ENCODE data around the gene ZBTB8A. TPM values are rescaled to one million over a fixed set of nuclear protein-coding genes. Genes with fewer than 3 reads are reported as not detected.

ZBTB8A gene
- total RNA-seq, result under 1 TPM; 0.19 to 0.24 (median 0.23) TPM

GRCh38 chr1:32538887-32539583 lies at the start of gene ZBTB8A:
ZBTB8A (plus strand) TSS chr1:32539427; CDS start chr1:32592932, 53,505 bp downstream.
- Mint-ChIP-seq H3K27me3 (ENCODE audit: low read depth) (peaks cover 59% of the 10 kb centered on the region), H3K4me3 (peak within 1 kb of the TSS; percentile 76), H3K36me3 (ENCODE audit: insufficient read depth) (no peaks in the 10 kb centered on the region), H3K9me3 (no peaks in the 10 kb centered on the region), H3K4me1 (ENCODE audit: low read depth) (peaks cover 9% of the 10 kb centered on the region)
- DNase-seq, result no peak
- ATAC-seq, result peak; percentile 31 to 44

DNA sequence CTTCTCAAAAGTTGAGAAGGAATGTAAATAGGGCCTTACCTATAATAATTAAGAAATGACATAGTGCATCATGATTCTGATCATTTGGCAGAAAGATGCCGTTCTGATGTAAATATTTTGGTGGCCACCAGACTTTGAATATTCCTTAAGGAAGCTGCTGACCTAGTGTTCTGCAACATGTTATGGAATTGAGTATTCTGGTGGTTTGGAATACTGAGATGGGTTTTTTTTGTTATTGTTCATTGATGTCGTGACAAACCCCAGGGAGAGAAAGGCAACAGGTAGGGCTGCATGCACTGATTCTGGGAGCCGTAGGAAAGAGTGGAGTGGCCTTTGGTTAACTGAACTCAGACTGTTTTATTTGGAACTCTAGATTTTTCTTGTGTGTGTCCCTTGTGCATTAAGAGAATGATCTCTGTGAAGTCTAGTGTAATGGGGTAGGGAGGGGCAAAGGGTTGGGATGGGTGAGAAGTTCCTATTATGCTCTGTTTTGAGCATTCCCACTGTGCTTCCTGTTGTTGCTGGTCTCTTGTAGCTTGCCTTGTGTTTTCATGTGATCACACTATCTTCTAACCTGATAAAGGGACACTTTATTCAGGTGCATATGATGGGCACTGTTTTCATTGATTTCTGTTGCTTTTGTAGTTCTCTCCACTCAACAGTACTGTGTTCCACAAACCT lies 49.3 kb upstream of the ZBTB8A start:
- Mint-ChIP-seq H3K4me1 (ENCODE audit: low read depth) (no peaks in the 10 kb centered on the region), H3K27me3 (ENCODE audit: low read depth) (peaks cover 11% of the 10 kb centered on the region), H3K4me3 (no peak overlapping the region), H3K9me3 (no peaks in the 10 kb centered on the region), H3K36me3 (ENCODE audit: insufficient read depth) (no peaks in the 10 kb centered on the region)
- ATAC-seq, result no peak
- DNase-seq, result no peak

GRCh38 chr1:32491386-32491785 lies 47.8 kb upstream of the ZBTB8A start:
- ATAC-seq (no peak), DNase-seq (no peak)
- H3K27me3 Mint-ChIP-seq (ENCODE audit: low read depth), result peaks cover 17% of the 10 kb centered on the region
- no peaks in the 10 kb centered on the region for H3K9me3 Mint-ChIP-seq
- no peaks in the 10 kb centered on the region for H3K36me3 Mint-ChIP-seq (ENCODE audit: insufficient read depth)
- H3K4me3 Mint-ChIP-seq, result no peak overlapping the region
- no peaks in the 10 kb centered on the region for H3K4me1 Mint-ChIP-seq (ENCODE audit: low read depth)

- no peaks in the 10 kb centered on the region for H3K36me3 Mint-ChIP-seq (ENCODE audit: insufficient read depth)
- H3K27me3 Mint-ChIP-seq (ENCODE audit: low read depth), result peaks cover 25% of the 10 kb centered on the region
These were observed 45.0 kb upstream of the ZBTB8A start for GRCh38 chr1:32494196-32494595.

GRCh38 chr1:32494711-32495337 lies 44.4 kb upstream of the ZBTB8A start:
- Mint-ChIP-seq H3K4me3 (no peak overlapping the region), H3K36me3 (ENCODE audit: insufficient read depth) (no peaks in the 10 kb centered on the region), H3K4me1 (ENCODE audit: low read depth) (no peaks in the 10 kb centered on the region), H3K9me3 (no peaks in the 10 kb centered on the region), H3K27me3 (ENCODE audit: low read depth) (peaks cover 27% of the 10 kb centered on the region)
- DNase-seq (no peak), ATAC-seq (no peak)

More at GRCh38 chr1:32494196-32494595, 45.0 kb upstream of the ZBTB8A start:
- ATAC-seq, result no peak
- Mint-ChIP-seq H3K9me3 (no peaks in the 10 kb centered on the region), H3K4me3 (no peak overlapping the region), H3K4me1 (ENCODE audit: low read depth) (no peaks in the 10 kb centered on the region)
- DNase-seq, result no peak

DNA sequence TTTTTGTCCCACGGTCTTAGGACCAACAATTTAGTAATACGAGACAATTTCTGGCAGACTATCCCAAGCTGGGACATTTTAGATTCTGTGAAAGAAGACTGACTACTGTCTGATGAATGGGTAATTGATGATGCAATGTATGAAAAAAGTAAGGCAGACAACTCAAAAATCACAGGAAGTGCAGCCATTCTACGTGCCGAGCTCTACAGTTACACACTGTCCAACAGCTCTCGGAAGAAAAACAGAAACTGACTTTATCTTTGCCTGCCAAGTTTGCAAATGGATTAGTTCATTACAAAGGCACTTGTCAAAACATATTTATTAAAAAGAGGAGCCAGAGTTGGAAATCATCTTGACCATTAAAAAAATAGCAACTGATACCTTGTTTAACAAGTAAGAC lies 43.1 kb upstream of the ZBTB8A start:
- Mint-ChIP-seq H3K36me3 (ENCODE audit: insufficient read depth) (no peaks in the 10 kb centered on the region), H3K27me3 (ENCODE audit: low read depth) (peaks cover 34% of the 10 kb centered on the region), H3K4me3 (no peak overlapping the region), H3K4me1 (ENCODE audit: low read depth) (peaks cover 3% of the 10 kb centered on the region), H3K9me3 (no peaks in the 10 kb centered on the region)
- DNase-seq, result no peak
- no peak for ATAC-seq

GRCh38 chr1:32498751-32499150 lies 40.5 kb upstream of the ZBTB8A start:
- peaks cover 3% of the 10 kb centered on the region for H3K4me1 Mint-ChIP-seq (ENCODE audit: low read depth)
- peaks cover 44% of the 10 kb centered on the region for H3K27me3 Mint-ChIP-seq (ENCODE audit: low read depth)
- H3K4me3 Mint-ChIP-seq, result peak overlapping the region; percentile 7
- H3K9me3 Mint-ChIP-seq, result no peaks in the 10 kb centered on the region
- no peak for DNase-seq
- no peaks in the 10 kb centered on the region for H3K36me3 Mint-ChIP-seq (ENCODE audit: insufficient read depth)
- no peak for ATAC-seq

GRCh38 chr1:32500387-32501209 lies 38.6 kb upstream of the ZBTB8A start:
- no peaks in the 10 kb centered on the region for H3K9me3 Mint-ChIP-seq
- peak; percentile 84 to 92 for ATAC-seq

DNA sequence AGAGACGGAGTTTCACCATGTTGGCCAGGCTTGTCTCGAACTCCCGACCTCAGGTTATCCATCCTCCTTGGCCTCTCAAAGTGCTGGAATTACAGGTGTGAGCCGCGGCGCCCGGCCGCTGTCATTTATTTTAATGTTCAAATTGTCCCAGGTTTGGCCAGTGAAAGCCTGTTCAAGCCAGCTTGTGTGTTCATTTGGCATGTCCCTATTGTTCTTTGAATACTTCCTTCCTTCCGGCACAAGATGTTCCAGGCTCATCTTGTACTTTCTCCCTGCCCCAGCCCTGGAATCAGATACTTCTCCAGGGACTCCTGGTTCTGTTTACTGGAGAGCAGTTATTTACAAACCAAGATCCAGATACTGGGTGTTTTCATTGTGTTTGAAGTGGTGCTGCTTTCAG lies 37.4 kb upstream of the ZBTB8A start:
- peak overlapping the region; percentile 13 for H3K4me3 Mint-ChIP-seq
- H3K36me3 Mint-ChIP-seq (ENCODE audit: insufficient read depth), result no peaks in the 10 kb centered on the region
- peaks cover 54% of the 10 kb centered on the region for H3K27me3 Mint-ChIP-seq (ENCODE audit: low read depth)
- ATAC-seq, result no peak
- H3K4me1 Mint-ChIP-seq (ENCODE audit: low read depth), result peaks cover 3% of the 10 kb centered on the region
- DNase-seq, result no peak
- no peaks in the 10 kb centered on the region for H3K9me3 Mint-ChIP-seq

More at GRCh38 chr1:32500387-32501209, 38.6 kb upstream of the ZBTB8A start:
- no peak for DNase-seq
- Mint-ChIP-seq H3K4me1 (ENCODE audit: low read depth) (peaks cover 3% of the 10 kb centered on the region), H3K27me3 (ENCODE audit: low read depth) (peaks cover 52% of the 10 kb centered on the region), H3K36me3 (ENCODE audit: insufficient read depth) (no peaks in the 10 kb centered on the region), H3K4me3 (peak overlapping the region; percentile 76)

GRCh38 chr1:32503153-32503552 lies 36.1 kb upstream of the ZBTB8A start:
- ATAC-seq (no peak), DNase-seq (no peak)
- Mint-ChIP-seq H3K27me3 (ENCODE audit: low read depth) (peaks cover 55% of the 10 kb centered on the region), H3K4me1 (ENCODE audit: low read depth) (peaks cover 3% of the 10 kb centered on the region), H3K9me3 (no peaks in the 10 kb centered on the region), H3K4me3 (no peak overlapping the region), H3K36me3 (ENCODE audit: insufficient read depth) (no peaks in the 10 kb centered on the region)

DNA sequence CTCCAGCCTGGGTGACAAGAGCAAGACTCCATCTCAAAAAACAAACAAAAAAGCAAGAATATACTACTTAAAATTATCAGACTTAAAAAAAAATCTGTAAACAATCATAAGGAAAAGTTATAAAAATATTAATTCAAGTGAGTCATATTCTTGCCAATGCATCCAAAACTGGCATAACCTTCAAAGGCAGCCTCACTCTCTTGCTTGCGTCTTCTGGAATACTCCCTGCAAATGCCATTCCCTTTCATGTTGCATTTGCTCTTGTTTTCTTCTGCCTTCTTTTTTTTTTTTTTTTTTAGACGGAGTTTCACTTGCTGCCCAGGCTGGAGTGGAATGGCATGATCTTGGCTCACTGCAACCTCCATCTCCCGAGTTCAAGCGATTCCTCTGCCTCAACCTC lies 32.2 kb upstream of the ZBTB8A start:
- H3K9me3 Mint-ChIP-seq, result no peaks in the 10 kb centered on the region
- no peak overlapping the region for H3K4me3 Mint-ChIP-seq
- H3K4me1 Mint-ChIP-seq (ENCODE audit: low read depth), result no peaks in the 10 kb centered on the region
- DNase-seq (no peak), ATAC-seq (no peak)
- peaks cover 43% of the 10 kb centered on the region for H3K27me3 Mint-ChIP-seq (ENCODE audit: low read depth)
- H3K36me3 Mint-ChIP-seq (ENCODE audit: insufficient read depth), result no peaks in the 10 kb centered on the region

DNA sequence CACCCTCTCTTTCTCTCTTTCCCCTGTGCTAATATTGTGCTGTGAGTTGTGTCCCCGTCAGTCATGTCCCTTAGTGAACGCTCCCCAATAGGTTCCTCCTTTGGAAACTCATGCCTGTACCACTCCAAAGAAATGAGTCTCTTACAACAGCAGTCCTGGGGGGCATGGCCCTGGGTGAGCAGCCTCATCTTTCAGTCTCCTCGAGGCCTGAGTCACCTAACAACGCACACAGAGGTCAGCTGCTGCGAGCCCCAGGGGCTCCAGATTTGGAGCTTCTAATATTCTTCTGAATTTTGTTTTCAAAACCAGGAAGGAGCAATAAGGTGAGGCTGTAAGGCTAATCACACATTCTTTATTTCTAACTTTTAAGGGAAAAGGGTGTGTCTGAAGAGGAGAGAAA lies 30.5 kb upstream of the ZBTB8A start:
- Mint-ChIP-seq H3K4me1 (ENCODE audit: low read depth) (no peaks in the 10 kb centered on the region), H3K9me3 (no peaks in the 10 kb centered on the region), H3K4me3 (no peak overlapping the region), H3K36me3 (ENCODE audit: insufficient read depth) (no peaks in the 10 kb centered on the region), H3K27me3 (ENCODE audit: low read depth) (peaks cover 42% of the 10 kb centered on the region)
- no peak for DNase-seq
- no peak for ATAC-seq

DNA sequence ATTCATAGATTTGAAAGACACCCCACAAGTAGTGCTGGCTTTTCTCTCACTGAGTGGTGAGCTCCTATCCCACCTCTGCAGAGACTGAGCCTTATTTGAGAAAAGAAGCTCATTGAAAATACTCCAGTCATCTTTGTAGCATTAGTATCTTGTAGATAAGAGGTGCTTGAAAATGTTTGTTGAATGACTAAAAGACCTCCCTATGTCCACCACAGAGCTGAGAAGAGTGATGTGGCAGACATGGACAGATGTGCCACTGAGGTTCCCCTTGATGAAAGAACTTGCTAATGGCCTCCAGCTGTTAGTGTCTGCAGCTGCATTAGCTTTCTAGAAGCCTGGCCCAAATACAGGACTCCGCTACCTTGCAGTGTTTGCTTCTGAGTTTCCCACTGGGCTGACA lies 29.3 kb upstream of the ZBTB8A start:
- H3K4me1 Mint-ChIP-seq (ENCODE audit: low read depth), result no peaks in the 10 kb centered on the region
- DNase-seq, result no peak
- no peak for ATAC-seq
- H3K9me3 Mint-ChIP-seq, result no peaks in the 10 kb centered on the region
- H3K4me3 Mint-ChIP-seq, result no peak overlapping the region
- no peaks in the 10 kb centered on the region for H3K36me3 Mint-ChIP-seq (ENCODE audit: insufficient read depth)
- H3K27me3 Mint-ChIP-seq (ENCODE audit: low read depth), result peaks cover 37% of the 10 kb centered on the region

GRCh38 chr1:32516402-32516801 lies 22.8 kb upstream of the ZBTB8A start:
- Mint-ChIP-seq H3K27me3 (ENCODE audit: low read depth) (peaks cover 10% of the 10 kb centered on the region), H3K9me3 (no peaks in the 10 kb centered on the region), H3K4me1 (ENCODE audit: low read depth) (peaks cover 2% of the 10 kb centered on the region), H3K4me3 (no peak overlapping the region), H3K36me3 (ENCODE audit: insufficient read depth) (no peaks in the 10 kb centered on the region)
- no peak for ATAC-seq
- no peak for DNase-seq

Measured in activated T-cell treated with anti-CD3 and anti-CD28 coated beads, Interleukin-2, amount 50 U/mL, for 4 hours (primary cell).